Measurements from ENCODE around the gene CCDC167. TPM values are rescaled to one million over a fixed set of nuclear protein-coding genes. Genes with fewer than 3 reads are reported as not detected.

Gene CCDC167
- total RNA-seq, 1 donor from 2014 or later = 24.0 TPM

GRCh38 chr6:37487591-37488380 is 11.9 kb downstream of the CCDC167 start:
- H3K4me3 ChIP-seq (ENCODE audit: insufficient read depth, low read depth, low read length) = no peak overlapping the region
- peaks cover 64% of the 10 kb centered on the region for H4K20me1 ChIP-seq (ENCODE audit: insufficient read depth, low read length)
- FAIRE-seq (no peak), DNase-seq (ENCODE audit: low read depth) (no peak)
- no peak for TF ChIP-seq EZH2 (IDR thresholded peaks at IDR 0.05; ENCODE audit: insufficient read depth, low read length)
- TF ChIP-seq, protein P1, sequence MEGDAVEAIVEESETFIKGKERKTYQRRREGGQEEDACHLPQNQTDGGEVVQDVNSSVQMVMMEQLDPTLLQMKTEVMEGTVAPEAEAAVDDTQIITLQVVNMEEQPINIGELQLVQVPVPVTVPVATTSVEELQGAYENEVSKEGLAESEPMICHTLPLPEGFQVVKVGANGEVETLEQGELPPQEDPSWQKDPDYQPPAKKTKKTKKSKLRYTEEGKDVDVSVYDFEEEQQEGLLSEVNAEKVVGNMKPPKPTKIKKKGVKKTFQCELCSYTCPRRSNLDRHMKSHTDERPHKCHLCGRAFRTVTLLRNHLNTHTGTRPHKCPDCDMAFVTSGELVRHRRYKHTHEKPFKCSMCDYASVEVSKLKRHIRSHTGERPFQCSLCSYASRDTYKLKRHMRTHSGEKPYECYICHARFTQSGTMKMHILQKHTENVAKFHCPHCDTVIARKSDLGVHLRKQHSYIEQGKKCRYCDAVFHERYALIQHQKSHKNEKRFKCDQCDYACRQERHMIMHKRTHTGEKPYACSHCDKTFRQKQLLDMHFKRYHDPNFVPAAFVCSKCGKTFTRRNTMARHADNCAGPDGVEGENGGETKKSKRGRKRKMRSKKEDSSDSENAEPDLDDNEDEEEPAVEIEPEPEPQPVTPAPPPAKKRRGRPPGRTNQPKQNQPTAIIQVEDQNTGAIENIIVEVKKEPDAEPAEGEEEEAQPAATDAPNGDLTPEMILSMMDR (IDR thresholded peaks at IDR 0.05; ENCODE audit: insufficient read depth, low read depth, low read length) = no peak
- H3K36me3 Mint-ChIP-seq (ENCODE audit: low read depth, unreplicated experiment) = peaks cover 5% of the 10 kb centered on the region
- no peaks in the 10 kb centered on the region for H3K36me3 ChIP-seq (ENCODE audit: insufficient read depth, low read length)
- H3K79me2 ChIP-seq (ENCODE audit: insufficient read depth, low read length) = peaks cover 3% of the 10 kb centered on the region
- H3K4me2 ChIP-seq (ENCODE audit: low read length) = no peak overlapping the region
- H3K9me3 ChIP-seq (ENCODE audit: insufficient read depth, low read depth, low read length) = no peaks in the 10 kb centered on the region
- no peak overlapping the region for H2AFZ ChIP-seq (ENCODE audit: low read depth, low read length)
- H3K27ac ChIP-seq (ENCODE audit: low read depth, low read length) = no peak overlapping the region
- no peak overlapping the region for H3K4me3 Mint-ChIP-seq (ENCODE audit: unreplicated experiment)
- H3K27me3 ChIP-seq (ENCODE audit: insufficient read depth, low read length) = no peaks in the 10 kb centered on the region
- H3K27me3 Mint-ChIP-seq (ENCODE audit: low read depth, unreplicated experiment) = no peaks in the 10 kb centered on the region
- peaks cover 15% of the 10 kb centered on the region for H3K4me1 Mint-ChIP-seq (ENCODE audit: low read depth, unreplicated experiment)
- no peak overlapping the region for H3K27ac Mint-ChIP-seq (ENCODE audit: unreplicated experiment)
- no peak overlapping the region for H3K9ac ChIP-seq (ENCODE audit: low read length)
- peaks cover 13% of the 10 kb centered on the region for H3K4me1 ChIP-seq (ENCODE audit: insufficient read depth, low read length)
- H3K9me3 Mint-ChIP-seq (ENCODE audit: unreplicated experiment) = peaks cover 3% of the 10 kb centered on the region

GRCh38 chr6:37486121-37486839 is 13.4 kb downstream of the CCDC167 start:
- H3K36me3 ChIP-seq (ENCODE audit: insufficient read depth, low read length) = no peaks in the 10 kb centered on the region
- FAIRE-seq (no peak), DNase-seq (ENCODE audit: low read depth) (no peak)
- no peak overlapping the region for H3K9ac ChIP-seq (ENCODE audit: low read length)
- H3K27me3 ChIP-seq (ENCODE audit: insufficient read depth, low read length) = no peaks in the 10 kb centered on the region
- H3K27ac ChIP-seq (ENCODE audit: low read depth, low read length) = no peak overlapping the region
- no peak overlapping the region for H3K4me3 ChIP-seq (ENCODE audit: insufficient read depth, low read depth, low read length)
- no peaks in the 10 kb centered on the region for H3K27me3 Mint-ChIP-seq (ENCODE audit: low read depth, unreplicated experiment)
- TF ChIP-seq, protein P1 (IDR thresholded peaks at IDR 0.05; ENCODE audit: insufficient read depth, low read depth, low read length) = no peak
- TF ChIP-seq EZH2 (IDR thresholded peaks at IDR 0.05; ENCODE audit: insufficient read depth, low read length) = no peak
- H3K4me3 Mint-ChIP-seq (ENCODE audit: unreplicated experiment) = no peak overlapping the region
- peaks cover 49% of the 10 kb centered on the region for H4K20me1 ChIP-seq (ENCODE audit: insufficient read depth, low read length)
- no peaks in the 10 kb centered on the region for H3K79me2 ChIP-seq (ENCODE audit: insufficient read depth, low read length)
- no peaks in the 10 kb centered on the region for H3K9me3 ChIP-seq (ENCODE audit: insufficient read depth, low read depth, low read length)
- peaks cover 3% of the 10 kb centered on the region for H3K9me3 Mint-ChIP-seq (ENCODE audit: unreplicated experiment)
- H2AFZ ChIP-seq (ENCODE audit: low read depth, low read length) = no peak overlapping the region
- peaks cover 9% of the 10 kb centered on the region for H3K4me1 Mint-ChIP-seq (ENCODE audit: low read depth, unreplicated experiment)
- peaks cover 13% of the 10 kb centered on the region for H3K4me1 ChIP-seq (ENCODE audit: insufficient read depth, low read length)
- no peak overlapping the region for H3K4me2 ChIP-seq (ENCODE audit: low read length)
- no peak overlapping the region for H3K27ac Mint-ChIP-seq (ENCODE audit: unreplicated experiment)
- H3K36me3 Mint-ChIP-seq (ENCODE audit: low read depth, unreplicated experiment) = peaks cover 9% of the 10 kb centered on the region
